Loucy (cell line): ENCODE measurements around the gene UFSP2.

Source experiments
- H2AFZ ChIP-seq: fragments of 200-600 bp; sonication (generic); 2 replicates; pipeline ENCODE4 v1.6.0; 2016; ENCODE audit warnings: antibody characterized with exemption, mild to moderate bottlenecking, low read length, moderate library complexity
- H3F3A ChIP-seq: fragments of 200-600 bp; 2 replicates; pipeline ENCODE4 v1.6.0; 2016; ENCODE audit warnings: antibody characterized with exemption, low read depth, mild to moderate bottlenecking
- H3K27me3 ChIP-seq: fragments of 200-600 bp; sonication (generic); 2 replicates; pipeline ENCODE4 v1.6.1; 2014; ENCODE audit warnings: low read length, mild to moderate bottlenecking; ENCODE audit not compliant: insufficient read depth, poor library complexity, severe bottlenecking
- H3K36me3 ChIP-seq: fragments of 200-600 bp; sonication (generic); 2 replicates; pipeline ENCODE4 v1.6.1; 2016; ENCODE audit warnings: low read length; ENCODE audit not compliant: insufficient read depth
- H3K4me1 ChIP-seq: fragments of 200-600 bp; sonication (generic); 2 replicates; pipeline ENCODE4 v1.5.1; 2014; ENCODE audit warnings: low read length, mild to moderate bottlenecking; ENCODE audit not compliant: insufficient read depth, poor library complexity, severe bottlenecking
- H3K4me2 ChIP-seq: fragments of 200-600 bp; sonication (generic); 2 replicates; pipeline ENCODE4 v1.6.0; 2014; ENCODE audit warnings: antibody characterized with exemption, low read length, low read depth, mild to moderate bottlenecking; ENCODE audit not compliant: poor library complexity, severe bottlenecking
- H3K4me3 ChIP-seq: fragments of 200-600 bp; sonication (generic); 2 replicates; pipeline ENCODE4 v1.5.1; 2014; ENCODE audit warnings: low read length, mild to moderate bottlenecking, mixed read lengths; ENCODE audit not compliant: poor library complexity, severe bottlenecking
- H3K79me2 ChIP-seq: fragments of 200-600 bp; sonication (generic); 2 replicates; pipeline ENCODE4 v1.6.1; 2014; ENCODE audit warnings: low read length; ENCODE audit not compliant: insufficient read depth
- H3K9ac ChIP-seq: fragments of 200-600 bp; sonication (generic); 2 replicates; pipeline ENCODE4 v1.6.0; 2014; ENCODE audit warnings: mild to moderate bottlenecking, low read depth, low read length, moderate library complexity; ENCODE audit not compliant: poor library complexity, severe bottlenecking
- H3K9me2 ChIP-seq: fragments of 200-600 bp; sonication (generic); replicated peaks from 2 replicates; pipeline ENCODE4 v1.6.1; 2016; ENCODE audit warnings: low read depth, low read length, mixed read lengths
- H3K9me3 ChIP-seq: fragments of 200-600 bp; sonication (generic); 2 replicates; pipeline ENCODE4 v1.6.1; 2014; ENCODE audit warnings: mild to moderate bottlenecking, antibody characterized with exemption, low read length, low read depth; ENCODE audit not compliant: insufficient read depth
- H4K20me1 ChIP-seq: fragments of 200-600 bp; sonication (generic); 2 replicates; pipeline ENCODE4 v1.6.0; 2014; ENCODE audit warnings: antibody characterized with exemption, low read length, mild to moderate bottlenecking; ENCODE audit not compliant: insufficient read depth, poor library complexity, severe bottlenecking
- CTCF ChIP-seq: fragments of 200-600 bp; sonication (generic); conservative IDR thresholded peaks from 2 replicates; pipeline ENCODE4 v1.5.1; 2014; ENCODE audit warnings: mild to moderate bottlenecking, antibody characterized with exemption, low read length
- EZH2phosphoT487 ChIP-seq: fragments of 200-600 bp; IDR thresholded peaks from 2 replicates; pipeline ENCODE4 v1.6.1; 2018; ENCODE audit warnings: antibody characterized with exemption, mild to moderate bottlenecking, moderate library complexity, borderline replicate concordance

UFSP2 gene

DNA sequence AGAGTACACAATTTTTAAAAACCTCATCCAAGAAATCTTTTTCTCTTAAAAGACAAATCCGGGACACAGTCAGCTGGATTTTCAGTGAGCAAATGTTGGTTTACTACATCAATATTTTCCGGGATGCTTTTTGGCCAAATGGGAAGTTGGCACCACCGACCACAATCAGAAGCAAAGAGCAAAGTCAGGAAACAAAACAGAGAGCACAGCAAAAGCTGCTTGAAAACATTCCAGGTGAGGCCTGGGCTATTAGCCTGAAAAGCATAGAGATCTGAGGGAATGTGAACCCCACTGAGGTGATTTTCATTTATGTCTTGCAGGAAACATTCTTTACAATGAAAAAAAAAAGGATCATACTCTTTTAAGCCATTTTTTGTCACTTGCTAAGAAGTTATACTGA is 63.9 kb downstream of the UFSP2 start:
- Histone ChIP-seq H4K20me1 (no peaks in the 10 kb centered on the region), H3F3A (no peaks in the 10 kb centered on the region), H3K4me1 (no peaks in the 10 kb centered on the region), H3K9ac (no peak overlapping the region), H3K9me2 (no peaks in the 10 kb centered on the region), H3K4me2 (no peak overlapping the region), H3K9me3 (no peaks in the 10 kb centered on the region), H2AFZ (no peak overlapping the region), H3K27me3 (no peaks in the 10 kb centered on the region), H3K36me3 (no peaks in the 10 kb centered on the region), H3K79me2 (no peaks in the 10 kb centered on the region), H3K4me3 (no peak overlapping the region)
- TF ChIP-seq EZH2phosphoT487 (no peak), CTCF (no peak)

- Histone ChIP-seq H3K79me2 (no peaks in the 10 kb centered on the region), H3K9me3 (no peaks in the 10 kb centered on the region), H3K4me2 (no peak overlapping the region), H3K27me3 (no peaks in the 10 kb centered on the region), H3F3A (no peaks in the 10 kb centered on the region), H4K20me1 (no peaks in the 10 kb centered on the region), H3K9me2 (no peaks in the 10 kb centered on the region), H3K36me3 (no peaks in the 10 kb centered on the region), H2AFZ (no peak overlapping the region), H3K9ac (no peak overlapping the region), H3K4me3 (no peak overlapping the region), H3K4me1 (no peaks in the 10 kb centered on the region)
- TF ChIP-seq CTCF (no peak), EZH2phosphoT487 (no peak)
Observed at GRCh38 chr4:185359767-185360446, 65.9 kb downstream of the UFSP2 start.

GRCh38 chr4:185358959-185359358 is 66.8 kb downstream of the UFSP2 start:
- no peaks in the 10 kb centered on the region for H3K9me2 ChIP-seq
- H3K4me3 ChIP-seq = no peak overlapping the region
- H3K27me3 ChIP-seq = no peaks in the 10 kb centered on the region
- H3K4me1 ChIP-seq = no peaks in the 10 kb centered on the region
- no peak overlapping the region for H3K9ac ChIP-seq
- H3K36me3 ChIP-seq = no peaks in the 10 kb centered on the region
- H3F3A ChIP-seq = no peaks in the 10 kb centered on the region
- no peak overlapping the region for H3K4me2 ChIP-seq
- no peaks in the 10 kb centered on the region for H3K9me3 ChIP-seq
- TF ChIP-seq EZH2phosphoT487 (no peak), CTCF (no peak)
- H2AFZ ChIP-seq = no peak overlapping the region
- H3K79me2 ChIP-seq = no peaks in the 10 kb centered on the region
- no peaks in the 10 kb centered on the region for H4K20me1 ChIP-seq
